GM21526 (cell line): Measurements from ENCODE around the gene RAB3C.

Source experiments
- ATAC-seq: cut with Tn5 transposase; IDR thresholded peaks from one replicate; pipeline ENCODE4 v1.9.1; 2021; ENCODE audit warnings: moderate library complexity; ENCODE audit not compliant: unreplicated experiment, low FRiP score

Gene RAB3C

DNA sequence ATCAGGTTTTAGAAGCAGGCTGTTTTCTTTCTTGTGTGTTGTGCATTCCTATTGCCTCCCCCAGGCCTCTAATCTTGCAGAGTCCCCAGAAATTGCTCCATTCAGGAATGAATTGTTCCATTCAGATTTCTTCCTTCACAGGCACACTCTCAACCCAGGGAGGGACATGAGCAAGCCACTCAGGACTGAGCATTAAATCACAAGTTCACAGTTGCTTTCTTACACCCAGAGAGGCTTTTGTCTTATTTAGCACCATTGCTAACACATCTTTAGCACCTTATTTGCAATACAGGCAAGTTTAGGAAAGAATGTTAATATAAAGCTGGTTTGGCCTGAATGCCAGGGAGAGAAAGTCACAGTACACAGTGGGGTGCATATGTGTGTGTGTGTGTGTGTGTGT lies 221.4 kb downstream of the RAB3C start:
- no peak for ATAC-seq

DNA sequence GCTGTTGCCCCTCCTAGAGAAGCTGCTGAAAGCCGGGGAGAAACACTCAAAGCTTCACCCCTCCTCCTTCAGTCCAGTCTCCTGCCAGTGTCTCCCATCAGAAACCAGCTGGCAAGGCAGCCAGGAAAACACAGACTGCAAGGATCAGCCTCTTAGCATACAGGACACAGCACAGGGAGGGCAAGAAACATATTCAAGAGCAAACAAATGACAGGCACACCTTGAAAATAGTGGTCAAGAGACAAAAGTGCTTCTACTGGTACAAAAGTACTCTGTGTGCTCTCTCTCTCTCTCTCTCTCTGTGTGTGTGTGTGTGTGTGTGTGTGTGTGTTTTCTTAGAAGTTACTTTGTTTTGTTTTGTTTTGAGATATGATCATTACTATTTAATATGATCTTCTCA lies 227.2 kb downstream of the RAB3C start:
- no peak for ATAC-seq

DNA sequence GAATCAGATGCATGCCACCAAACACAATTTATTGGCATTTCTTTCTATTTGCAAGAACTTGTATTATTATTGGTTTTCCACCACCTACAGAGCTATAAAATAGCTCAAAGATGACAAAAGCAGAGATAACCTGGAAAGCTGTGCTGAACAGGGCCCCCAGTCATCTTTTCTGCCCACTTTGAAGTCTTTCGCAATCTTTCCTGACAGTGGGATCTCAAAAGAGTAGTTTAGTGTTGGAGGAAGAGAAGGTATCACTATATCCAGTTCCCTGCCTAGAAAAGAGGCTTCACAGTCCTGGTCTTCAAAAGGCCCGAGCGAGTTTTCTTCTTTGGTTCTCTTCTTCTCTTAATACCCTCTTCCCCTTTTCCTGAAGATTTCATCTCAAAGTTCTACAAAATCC lies 231.0 kb downstream of the RAB3C start:
- ATAC-seq, result no peak

DNA sequence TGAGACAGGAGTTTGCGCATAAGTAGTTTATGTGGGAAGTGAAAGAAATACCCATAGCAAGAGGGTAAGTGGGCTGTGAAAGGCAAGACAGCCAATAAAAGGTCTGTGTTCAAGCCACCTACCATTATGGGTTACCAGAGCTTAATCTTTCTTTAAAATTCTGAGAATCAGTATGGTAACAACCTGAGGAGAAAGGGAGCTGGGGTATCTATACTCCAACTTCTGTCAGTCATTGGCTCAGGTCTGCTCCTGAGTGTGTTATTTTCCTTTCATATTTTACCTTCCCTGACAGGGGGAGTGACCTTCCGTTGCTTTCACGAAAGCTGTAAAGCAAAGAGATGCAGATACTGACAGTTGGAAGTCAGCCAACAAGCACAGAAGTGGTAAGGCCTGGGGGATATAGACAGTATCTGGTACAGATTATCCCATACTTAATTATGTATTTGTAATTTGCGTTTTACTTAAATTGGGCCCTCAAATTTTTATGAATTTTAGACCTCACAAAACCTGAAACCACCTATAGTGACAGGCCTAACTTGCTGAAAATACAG lies 233.4 kb downstream of the RAB3C start:
- no peak for ATAC-seq

DNA sequence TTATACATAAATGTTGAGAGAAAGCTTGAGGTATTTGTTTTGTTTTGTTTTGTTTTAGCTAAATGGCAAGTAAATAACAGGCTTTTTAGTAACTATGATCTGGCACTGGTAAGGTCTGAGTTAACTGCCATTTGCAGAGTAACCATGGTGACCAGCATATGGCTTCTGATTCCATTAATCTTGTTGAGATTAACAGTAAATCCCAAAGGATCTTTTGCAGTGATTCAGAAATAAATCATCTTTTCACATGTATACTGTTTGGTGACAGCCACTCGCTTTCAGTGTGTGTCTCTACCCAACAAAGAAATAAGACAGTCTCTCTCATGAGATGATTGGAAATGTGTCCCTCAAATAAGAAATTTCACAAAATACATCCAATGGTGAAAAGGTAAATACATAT lies 235.6 kb downstream of the RAB3C start:
- no peak for ATAC-seq

DNA sequence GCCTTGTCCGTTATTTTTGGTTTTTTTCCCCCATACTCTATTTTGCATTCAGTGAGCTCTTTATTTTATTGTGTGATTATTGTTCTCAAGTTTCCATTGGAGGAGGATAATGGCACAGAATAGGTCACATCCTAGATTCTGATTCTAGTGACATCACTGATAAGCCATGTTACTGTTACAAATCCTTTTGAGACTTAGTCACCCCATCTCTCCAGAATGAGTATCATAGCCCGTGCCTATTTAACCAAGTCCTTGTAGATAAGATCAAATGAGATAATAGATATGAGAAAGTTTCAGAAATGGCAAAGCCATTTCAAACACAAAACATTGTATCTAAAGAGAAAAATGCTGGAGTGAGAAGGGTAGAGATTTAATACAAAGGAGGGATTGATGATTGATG lies 242.6 kb downstream of the RAB3C start:
- ATAC-seq, result no peak

DNA sequence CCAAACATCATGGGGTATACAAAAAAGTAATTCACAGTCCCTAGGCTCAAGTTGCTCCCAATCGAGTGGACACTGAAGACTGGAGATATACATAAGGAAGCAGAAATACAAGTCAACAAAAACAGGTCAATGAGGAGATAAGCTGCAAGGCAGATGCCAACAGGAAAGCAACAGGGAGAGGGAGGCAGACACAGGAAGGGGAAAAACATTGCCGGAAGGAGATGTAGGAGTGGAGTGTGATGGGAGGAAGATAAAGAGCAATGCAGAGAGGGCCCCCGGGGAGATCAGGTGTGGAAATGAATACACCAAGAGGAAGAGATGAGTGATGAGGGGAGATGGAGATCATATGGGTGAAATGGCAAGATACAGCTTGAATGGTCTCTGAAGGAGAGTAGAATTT lies 243.0 kb downstream of the RAB3C start:
- ATAC-seq, result no peak

DNA sequence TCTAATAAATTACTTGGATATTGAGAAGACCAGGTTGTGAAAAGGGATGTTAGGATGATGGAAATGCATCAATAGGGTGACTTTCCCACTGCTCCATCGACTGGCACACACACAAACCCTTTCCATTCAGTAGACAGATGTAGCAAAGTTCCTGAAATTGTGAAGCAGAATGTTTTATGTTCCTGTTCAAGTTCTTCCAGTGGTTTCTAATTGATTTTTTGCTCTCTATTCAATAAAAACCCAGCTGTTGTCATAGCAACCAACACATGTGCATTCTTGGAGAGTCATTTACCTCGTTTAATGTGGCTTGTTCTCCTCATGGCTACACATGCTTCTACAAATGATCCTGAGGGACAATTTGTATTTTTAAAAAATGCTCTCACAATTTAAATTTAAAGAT lies 244.6 kb downstream of the RAB3C start:
- no peak for ATAC-seq

DNA sequence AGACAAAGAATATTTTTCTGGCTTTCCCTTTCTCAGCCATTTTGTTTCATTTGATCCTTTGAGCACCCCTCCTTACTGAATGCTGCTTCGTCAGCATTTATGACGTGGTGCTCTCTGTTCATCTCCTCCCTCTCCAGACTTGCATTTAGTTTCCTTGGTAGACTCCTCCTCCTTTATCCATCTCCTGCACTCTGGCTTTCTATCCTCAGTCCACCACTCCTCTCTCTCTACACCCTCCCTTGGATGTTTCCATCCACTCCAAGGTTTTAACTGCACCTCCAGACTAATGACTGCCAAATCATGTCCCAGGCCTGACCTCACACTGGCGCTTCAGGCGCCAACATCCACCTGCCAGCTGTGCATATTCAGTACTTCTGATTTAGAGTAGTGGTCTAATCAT lies 245.4 kb downstream of the RAB3C start:
- no peak for ATAC-seq

DNA sequence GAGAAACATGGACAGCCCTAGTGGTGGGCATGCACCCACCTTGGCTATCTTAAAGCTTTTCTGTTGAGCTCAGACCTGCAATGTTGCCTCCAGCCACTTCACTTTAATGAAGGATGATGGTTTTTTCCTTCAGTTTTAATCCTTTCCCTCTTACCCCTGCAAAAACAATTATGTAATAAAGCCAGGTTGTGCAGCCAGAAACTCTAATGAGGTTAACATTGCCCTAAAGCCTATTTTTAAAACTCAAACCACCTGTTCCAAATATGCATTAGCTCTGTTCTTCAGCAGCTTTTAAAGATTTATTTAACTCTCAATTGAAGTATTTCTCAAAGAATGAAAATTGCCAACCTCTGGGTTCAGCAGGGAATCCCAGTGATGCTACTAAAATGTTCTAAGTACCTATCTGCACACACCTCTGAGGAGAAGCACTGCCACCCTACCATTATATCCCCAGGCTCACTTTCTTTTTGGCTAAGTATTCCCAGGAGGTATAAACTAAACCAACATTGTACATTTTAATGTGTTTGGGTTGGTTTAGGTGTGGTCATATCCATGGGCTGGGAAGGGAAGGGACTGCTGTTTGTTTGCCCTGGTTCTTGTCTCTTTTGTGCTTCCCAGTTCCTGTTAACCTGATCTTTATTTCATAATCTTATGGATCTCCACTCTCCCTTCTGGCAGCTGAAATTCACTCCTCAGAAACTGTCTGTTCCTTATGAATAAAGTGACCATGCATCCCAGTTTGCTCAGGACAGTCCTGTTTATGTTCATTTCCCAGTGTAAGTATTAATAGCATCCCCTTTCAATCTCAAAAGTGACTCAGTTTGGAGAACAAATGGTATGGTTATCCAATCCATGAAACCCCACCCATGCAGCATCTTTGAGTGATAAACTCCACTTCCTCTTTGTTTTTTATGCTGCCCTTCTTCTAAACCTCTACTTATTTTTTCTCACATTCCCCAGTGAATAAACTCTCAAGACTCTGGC lies 251.7 kb downstream of the RAB3C start:
- ATAC-seq, result no peak

DNA sequence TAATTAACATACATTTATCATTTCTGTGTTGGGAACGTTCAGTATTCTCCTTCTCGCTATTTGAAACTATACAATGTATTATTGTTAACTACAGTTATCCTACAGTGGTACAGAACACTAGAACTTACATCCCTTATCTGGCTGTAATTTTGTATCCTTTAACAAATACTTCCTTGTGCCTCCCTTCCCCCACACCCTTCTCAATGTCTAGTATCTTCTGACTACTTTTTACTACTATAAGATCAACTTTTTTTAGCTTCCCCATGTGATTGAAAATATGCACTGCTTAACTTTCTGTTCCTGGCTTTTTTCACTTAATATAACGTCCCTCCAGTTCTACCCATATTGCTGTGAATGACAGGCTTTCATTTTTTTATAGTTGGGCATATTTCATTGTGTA lies 253.5 kb downstream of the RAB3C start:
- no peak for ATAC-seq

DNA sequence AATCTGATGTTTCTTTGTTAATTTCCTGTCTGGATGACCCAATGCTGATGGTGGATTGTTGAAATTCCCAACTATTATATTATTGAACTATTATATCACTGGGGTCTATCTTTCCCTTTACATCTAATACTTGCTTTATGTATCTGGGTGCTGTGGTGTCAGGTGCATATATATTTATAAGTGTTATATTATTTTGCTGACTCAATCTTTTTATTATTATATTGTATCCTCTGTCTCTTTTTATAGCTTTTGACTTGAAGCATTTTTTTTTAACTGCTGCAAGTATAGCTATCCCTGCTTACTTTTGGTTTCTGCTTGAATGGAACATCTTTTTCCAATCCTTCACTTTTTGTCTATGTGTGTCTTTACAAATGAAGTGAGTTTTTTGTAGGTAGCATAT lies 255.9 kb downstream of the RAB3C start:
- no peak for ATAC-seq

DNA sequence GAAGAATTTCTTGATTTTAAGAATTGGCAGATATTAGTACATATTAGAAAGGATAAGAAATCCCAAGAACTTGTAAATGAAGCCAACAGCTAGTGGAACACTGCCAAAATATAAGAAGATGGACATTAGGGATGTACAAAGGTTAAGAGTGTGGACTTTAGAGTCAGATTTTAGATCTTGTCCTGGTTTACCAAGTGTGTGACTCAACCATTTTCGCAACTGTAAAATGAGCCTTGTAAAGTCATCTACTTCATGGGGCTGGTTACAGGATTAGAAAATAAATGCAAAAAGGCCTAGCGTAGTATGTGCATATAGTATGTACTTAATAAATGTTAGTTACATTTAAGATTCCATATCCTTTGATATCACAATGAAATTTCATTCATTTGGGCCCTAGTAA lies 260.0 kb downstream of the RAB3C start:
- ATAC-seq, result no peak

DNA sequence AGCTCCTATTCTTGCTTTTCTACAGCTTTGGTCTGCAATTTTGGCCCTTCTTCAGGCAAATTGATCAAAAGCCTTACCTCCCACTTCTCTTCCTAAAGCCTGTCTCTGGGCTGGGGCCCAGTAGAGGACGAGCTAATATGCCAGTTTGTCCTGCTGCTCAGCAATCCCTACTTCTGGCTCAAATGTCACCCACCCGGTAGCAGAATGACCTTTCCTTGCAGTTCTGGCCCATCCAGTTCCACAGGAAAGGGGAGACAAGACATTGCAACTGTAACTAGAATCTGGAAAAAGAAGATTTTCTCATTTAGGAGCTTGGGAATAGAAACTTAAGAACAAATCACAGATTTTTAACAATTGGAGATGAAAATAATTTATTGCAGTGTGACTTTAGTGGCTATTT lies 261.5 kb downstream of the RAB3C start:
- ATAC-seq, result no peak

DNA sequence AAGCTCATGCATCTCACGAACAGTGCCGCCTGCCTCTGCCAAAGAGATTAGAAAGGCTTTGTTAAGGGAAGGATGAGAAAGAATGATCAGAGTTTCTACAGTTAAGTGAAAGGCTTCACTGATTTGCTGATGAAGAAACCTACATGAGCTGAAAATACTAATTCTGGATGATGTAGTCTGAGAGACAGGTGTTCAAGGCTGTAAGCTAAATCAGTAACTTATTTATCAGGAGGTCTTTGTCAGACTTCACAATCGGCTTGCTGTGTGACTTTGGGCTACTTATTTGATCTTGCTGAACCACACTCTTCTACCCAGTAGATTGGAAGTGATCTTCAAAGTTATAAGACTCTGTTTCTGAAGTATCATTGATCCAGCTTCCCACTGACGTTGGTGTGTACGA lies 264.2 kb downstream of the RAB3C start:
- ATAC-seq, result no peak

DNA sequence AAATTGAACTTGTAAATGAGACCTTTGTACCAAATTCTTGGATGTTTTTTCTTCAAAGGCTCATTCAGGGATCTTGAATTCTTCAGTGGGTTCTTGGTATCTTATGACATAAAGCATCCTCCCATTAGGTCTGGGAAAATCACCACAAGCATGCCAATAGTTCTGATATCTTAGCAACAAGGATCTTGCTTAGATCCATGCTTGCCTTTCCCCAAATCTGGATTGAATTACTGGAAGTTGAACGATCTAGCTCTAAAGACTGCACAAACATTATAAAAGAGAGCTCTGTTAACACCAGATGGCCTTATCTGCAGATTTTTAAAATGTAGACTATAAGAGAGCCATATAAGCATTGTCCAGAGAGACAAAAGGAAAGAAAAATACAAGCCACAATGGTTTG lies 266.3 kb downstream of the RAB3C start:
- no peak for ATAC-seq

DNA sequence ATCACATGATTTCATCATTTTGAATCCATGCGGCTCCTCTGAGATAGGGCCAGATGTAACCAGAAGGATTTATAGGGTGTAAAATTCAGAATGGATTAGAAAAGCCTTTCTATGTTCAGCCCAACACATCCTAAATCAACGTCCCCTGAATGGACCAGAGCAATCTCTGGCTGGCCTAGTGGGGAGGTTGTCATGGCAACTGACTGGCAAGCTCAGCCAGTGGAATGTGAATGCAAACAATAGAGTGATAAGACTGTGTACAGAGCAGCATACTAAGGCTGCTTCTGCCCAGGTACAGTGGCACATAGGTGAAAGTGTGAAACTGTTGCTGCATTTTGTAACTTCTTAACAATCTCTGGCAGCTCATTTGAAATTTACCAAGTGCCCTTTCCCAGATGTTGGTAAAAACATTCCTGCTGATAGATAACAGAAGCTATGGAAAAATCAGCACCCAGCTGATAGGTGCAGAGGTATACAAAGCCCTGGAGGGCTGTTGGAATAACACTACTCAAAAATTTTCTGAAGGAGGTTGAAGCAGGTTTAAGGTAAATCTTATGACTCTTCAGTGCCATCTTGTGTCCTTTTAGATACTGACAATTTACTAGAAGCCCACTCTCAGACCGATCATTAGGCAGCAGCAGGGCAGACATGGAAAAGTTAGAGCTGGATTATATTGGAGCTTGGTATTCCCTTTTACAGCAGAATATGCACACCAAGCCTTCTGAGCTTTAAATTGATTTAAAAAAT lies 267.2 kb downstream of the RAB3C start:
- no peak for ATAC-seq

DNA sequence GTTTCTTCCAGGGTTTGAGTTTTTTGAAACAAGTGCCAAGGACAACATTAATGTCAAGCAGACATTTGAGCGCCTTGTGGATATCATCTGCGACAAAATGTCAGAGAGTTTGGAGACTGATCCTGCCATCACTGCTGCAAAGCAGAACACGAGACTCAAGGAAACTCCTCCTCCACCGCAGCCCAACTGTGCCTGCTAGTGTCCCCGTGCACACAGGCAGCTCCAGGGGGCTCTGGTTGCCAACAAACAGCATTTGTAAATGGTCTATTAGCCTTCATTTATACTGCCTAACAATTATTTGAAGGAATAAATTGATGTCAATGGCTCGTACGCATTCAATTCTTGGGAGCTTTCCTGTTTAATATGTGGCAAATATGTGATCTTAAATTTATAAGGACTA lies 268.3 kb downstream of the RAB3C start:
- no peak for ATAC-seq

DNA sequence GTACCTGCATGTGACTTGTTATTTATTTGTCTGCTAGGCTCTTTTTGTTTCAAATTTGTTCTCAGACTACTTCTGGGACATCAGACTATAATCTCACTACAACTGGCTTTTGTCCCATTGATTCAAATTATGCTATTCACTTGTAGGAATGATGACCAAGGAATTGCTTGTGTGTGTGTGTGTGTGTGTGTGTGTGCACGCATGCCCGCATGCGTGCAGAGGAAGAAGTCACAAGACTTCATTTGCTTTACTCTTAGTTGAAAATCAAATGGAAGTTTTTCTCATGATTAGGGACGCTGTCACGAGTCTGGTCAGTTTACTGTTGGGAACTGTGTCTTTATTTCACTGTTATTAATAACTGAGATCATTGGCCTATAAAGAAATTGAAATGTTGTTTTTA lies 268.7 kb downstream of the RAB3C start:
- no peak for ATAC-seq

DNA sequence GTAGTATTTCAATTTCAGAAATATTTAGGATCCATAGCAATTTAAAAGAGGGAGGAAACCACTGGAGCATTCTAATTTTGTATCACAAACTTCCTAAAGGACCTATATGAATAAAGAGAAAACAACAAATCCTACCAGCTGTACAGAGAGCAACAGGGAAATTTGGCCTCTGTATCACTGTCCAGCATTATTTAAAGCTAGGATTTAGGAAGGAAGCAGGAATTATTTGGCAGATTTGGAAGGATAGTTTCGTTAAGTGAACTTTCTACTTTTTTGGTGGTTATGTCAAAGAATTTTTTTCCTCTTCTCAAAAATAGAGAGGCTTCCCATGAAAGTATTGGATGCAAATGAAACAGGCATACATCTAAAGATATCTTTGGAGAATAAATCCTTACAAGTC lies 269.7 kb downstream of the RAB3C start:
- no peak for ATAC-seq

DNA sequence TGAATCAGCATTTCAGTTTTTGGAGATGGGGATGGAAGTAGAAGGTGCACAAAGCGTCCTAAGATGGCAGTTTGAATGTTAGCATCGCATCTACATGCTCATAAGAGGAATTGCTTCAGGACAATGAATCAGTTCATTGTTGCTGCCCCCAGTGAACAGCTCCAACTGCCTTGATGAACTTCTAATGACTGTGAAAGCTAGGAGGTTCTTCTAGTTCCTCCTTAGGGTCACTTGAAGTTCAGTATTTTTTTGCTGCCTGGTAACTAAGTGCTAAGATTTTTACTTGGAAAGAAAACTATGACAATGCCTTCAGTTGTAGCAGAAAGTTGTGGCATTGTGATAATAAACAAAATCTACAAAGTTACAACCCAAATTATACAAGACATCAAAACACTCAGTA lies 271.6 kb downstream of the RAB3C start:
- ATAC-seq, result no peak
